ENCODE data around the gene PTPRA. TPM values are rescaled to one million over a fixed set of nuclear protein-coding genes. Genes with fewer than 3 reads are reported as not detected.

PTPRA gene
- total and polyA plus RNA-seq, 9 of the 15 experiments (the other 6 are each of a cell fraction or from before 2014, with no cell fraction given), result 3.4 to 80.5 (median 28.0) TPM

- TF ChIP-seq RBBP5 (IDR thresholded peaks at IDR 0.05; ENCODE audit: borderline replicate concordance, insufficient read depth, low read length, poor library complexity, severe bottlenecking), result peak; percentile 49
- peak in 1 of 3 experiments; percentile 54 for TF ChIP-seq YY1 (IDR thresholded peaks at IDR 0.05; ENCODE audit: borderline replicate concordance in 1 of 3, control insufficient read depth in 1 of 3, extremely low read depth in 1 of 3, insufficient read depth in 3 of 3, insufficient read length in 1 of 3, insufficient replicate concordance in 2 of 3, low read depth in 1 of 3, low read length in 2 of 3)
- TF ChIP-seq ZNF583 (CRISPR knock-in tag; IDR thresholded peaks at IDR 0.05), result no peak
- TF ChIP-seq TAF1 (IDR thresholded peaks at IDR 0.05; ENCODE audit: control insufficient read depth, extremely low read depth, insufficient read depth, low read length, severe bottlenecking), result peak; percentile 30
- no peak for TF ChIP-seq LARP7 (IDR thresholded peaks at IDR 0.05)
- TF ChIP-seq SUPT5H (IDR thresholded peaks at IDR 0.05), result peak; percentile 23; the same call in 1 of the 2 replicates
Measured at GRCh38 chr20:2871661-2872458, 1.4 kb upstream of the PTPRA start (continued).

DNA sequence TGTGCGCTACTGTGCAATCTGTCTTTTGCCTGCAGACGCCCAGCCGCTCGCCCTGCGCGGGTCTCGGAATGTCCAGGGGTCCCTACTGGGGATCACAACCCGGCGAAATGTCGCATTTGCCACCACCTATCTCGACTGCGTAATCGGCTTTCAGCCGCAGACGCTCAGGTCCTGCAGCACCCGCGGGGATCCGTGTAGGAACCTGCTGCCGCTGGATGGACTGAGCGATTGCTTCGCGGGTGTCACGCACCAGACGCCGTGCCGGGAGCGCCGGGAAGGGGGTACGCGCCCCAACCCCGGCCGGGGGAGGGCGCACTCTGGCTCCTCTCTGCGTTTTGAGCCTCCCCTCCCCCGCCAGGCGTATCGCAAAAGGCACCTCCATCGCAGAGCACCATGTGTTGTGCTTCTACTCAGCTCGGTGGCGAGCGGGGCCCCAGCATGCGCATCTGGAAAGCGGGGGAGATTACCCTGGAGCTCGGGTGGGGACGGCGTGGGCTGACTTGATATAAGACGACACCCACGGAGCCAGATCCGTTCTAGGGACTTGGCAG is 747 bp upstream of the PTPRA start:
- in situ Hi-C loops (cut with MboI), result no loop called here
- Histone ChIP-seq H3K9ac (ENCODE audit: insufficient read depth in 1 of 2, low read depth in 2 of 2, low read length in 2 of 2) (peak overlapping the region; percentile 84 to 95), H3K27me3 (ENCODE audit: control insufficient read depth in 2 of 2, insufficient read depth in 2 of 2, low read length in 2 of 2) (no peaks in the 10 kb centered on the region; a peak in 1 of 5 replicates), H3K4me1 (replicated peaks in 1 of 2; ENCODE audit: control insufficient read depth in 2 of 2, insufficient read depth in 2 of 2, low read length in 2 of 2) (peaks cover 32 to 33% of the 10 kb centered on the region in 2 experiments; a peak in 4 of 5 replicates), H3K4me2 (ENCODE audit: insufficient read depth, low read length) (peak overlapping the region; percentile 94), H3K4me3 (peak overlapping the region; percentile 98), H3K27ac (ENCODE audit: extremely low read depth, low read depth, low read length) (peak overlapping the region; percentile 95), H3K9me1 (ENCODE audit: control insufficient read depth, insufficient read depth, low read length) (no peaks in the 10 kb centered on the region), H3K9me3 (replicated peaks; ENCODE audit: control insufficient read depth, insufficient read depth, low read depth, low read length) (no peaks in the 10 kb centered on the region), H3K36me3 (ENCODE audit: control insufficient read depth, insufficient read depth, low read length) (peaks cover 17% of the 10 kb centered on the region; the same call in 2 of the 3 replicates), H3K79me2 (ENCODE audit: control insufficient read depth, insufficient read depth, low read length) (peaks cover 44% of the 10 kb centered on the region), H2AFZ (ENCODE audit: low read depth, low read length) (peak overlapping the region; percentile 90), H4K20me1 (replicated peaks; ENCODE audit: control insufficient read depth, insufficient read depth, low read length) (peaks cover 5% of the 10 kb centered on the region; the same call in 1 of the 2 replicates)
- POLR2A ChIA-PET, result interaction anchor here (0.6 kb wide), 4 partner anchors 23 to 74 kb away, joined by 3 to 4 read pairs (median 3); no protein-coding TSS in a partner anchor
- TSS peak; percentile 93 for BruUV-seq (replicated peaks)
- CTCF ChIA-PET (ENCODE audit: low intra/inter-chr PET ratio), result interaction anchor here (0.6 kb wide), 1 partner anchor 129 kb away, joined by 3 read pairs; no protein-coding TSS in a partner anchor
- WGBS (ENCODE audit: insufficient coverage, low coverage, missing lambda C conversion rate), result 3% methylated on average over 27 of the region's 49 CpGs
- peak; percentile 71 for FAIRE-seq
- intact Hi-C loops (cut with micrococcal nuclease), result loop anchor here (5.0 kb wide), 1 partner anchor 130 kb away; no protein-coding TSS in a partner anchor
- peak; percentile 61 to 89 (median 66) for DNase-seq (ENCODE audit: extremely low read depth in 1 of 4, low spot score in 3 of 4)
- ATAC-seq, result peak; percentile 79
- TF ChIP-seq ZSCAN29 (IDR thresholded peaks at IDR 0.05) (0 out of 2 replicates have a peak, but pooled peaks have one; percentile 23), ZNF431 (CRISPR knock-in tag; IDR thresholded peaks at IDR 0.05) (peak; percentile 44; the same call in 1 of the 2 replicates), SMARCA4 (IDR thresholded peaks at IDR 0.05) (0 out of 2 replicates have a peak, but pooled peaks have one; percentile 32), ATF1 (CRISPR knock-in tag; IDR thresholded peaks at IDR 0.05) (no peak), ATF1 (tag; IDR thresholded peaks at IDR 0.05) (0 out of 2 replicates have a peak, but pooled peaks have one; percentile 31), RBFOX2 (IDR thresholded peaks at IDR 0.05; ENCODE audit: low read depth, low read length) (peak; percentile 71), RNF2 (IDR thresholded peaks at IDR 0.05) (peak; percentile 88), HNRNPL (IDR thresholded peaks at IDR 0.05; ENCODE audit: low read depth, low read length) (no peak), E2F6 (IDR thresholded peaks at IDR 0.05; ENCODE audit: borderline replicate concordance in 1 of 2, extremely low read depth in 1 of 2, insufficient read depth in 1 of 2, insufficient read length in 1 of 2, low read depth in 1 of 2, low read length in 1 of 2, poor library complexity in 1 of 2, severe bottlenecking in 1 of 2) (peak; percentile 69 to 85)
- TF ChIP-seq, protein P1, sequence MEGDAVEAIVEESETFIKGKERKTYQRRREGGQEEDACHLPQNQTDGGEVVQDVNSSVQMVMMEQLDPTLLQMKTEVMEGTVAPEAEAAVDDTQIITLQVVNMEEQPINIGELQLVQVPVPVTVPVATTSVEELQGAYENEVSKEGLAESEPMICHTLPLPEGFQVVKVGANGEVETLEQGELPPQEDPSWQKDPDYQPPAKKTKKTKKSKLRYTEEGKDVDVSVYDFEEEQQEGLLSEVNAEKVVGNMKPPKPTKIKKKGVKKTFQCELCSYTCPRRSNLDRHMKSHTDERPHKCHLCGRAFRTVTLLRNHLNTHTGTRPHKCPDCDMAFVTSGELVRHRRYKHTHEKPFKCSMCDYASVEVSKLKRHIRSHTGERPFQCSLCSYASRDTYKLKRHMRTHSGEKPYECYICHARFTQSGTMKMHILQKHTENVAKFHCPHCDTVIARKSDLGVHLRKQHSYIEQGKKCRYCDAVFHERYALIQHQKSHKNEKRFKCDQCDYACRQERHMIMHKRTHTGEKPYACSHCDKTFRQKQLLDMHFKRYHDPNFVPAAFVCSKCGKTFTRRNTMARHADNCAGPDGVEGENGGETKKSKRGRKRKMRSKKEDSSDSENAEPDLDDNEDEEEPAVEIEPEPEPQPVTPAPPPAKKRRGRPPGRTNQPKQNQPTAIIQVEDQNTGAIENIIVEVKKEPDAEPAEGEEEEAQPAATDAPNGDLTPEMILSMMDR (IDR thresholded peaks at IDR 0.05 in 2 of 3, conservative IDR thresholded peaks at IDR 0.05 in 1 of 3; ENCODE audit: insufficient read depth in 2 of 3, low read depth in 1 of 3, low read length in 3 of 3), result peak; percentile 55 to 65 (median 61)

Measured in K562 (cell line).